ENCODE results near the gene PDE1A. TPM values are rescaled to one million over a fixed set of nuclear protein-coding genes. Genes with fewer than 3 reads are reported as not detected.

PDE1A gene
- total RNA-seq, 4 donors from 2014 or later = 2.9 to 14.4 (median 4.4) TPM

- in situ Hi-C loops (cut with MboI; ENCODE audit: low sequenced_read_pairs in 4 of 4) (no loop called here), intact Hi-C loops (cut with DNase I; ENCODE audit: low total_unique reads) (no loop called here)
- Histone ChIP-seq H3K36me3 (no peaks in the 10 kb centered on the region), H3K4me3 (no peak overlapping the region), H3K4me1 (no peaks in the 10 kb centered on the region), H3K27ac (no peak overlapping the region), H3K27me3 (no peaks in the 10 kb centered on the region), H3K9me3 (no peaks in the 10 kb centered on the region)
- ATAC-seq (no peak), DNase-seq (no peak)
- TF ChIP-seq CTCF (IDR thresholded peaks at IDR 0.05 in 4 of 5, conservative IDR thresholded peaks at IDR 0.05 in 1 of 5) (no peak), POLR2A (IDR thresholded peaks at IDR 0.05) (no peak)
These were observed 75.4 kb downstream of the PDE1A start for GRCh38 chr2:182351427-182351826.

GRCh38 chr2:182349268-182349667 is 77.6 kb downstream of the PDE1A start:
- H3K36me3 ChIP-seq = no peaks in the 10 kb centered on the region
- H3K4me3 ChIP-seq = no peak overlapping the region
- no peak for ATAC-seq
- in situ Hi-C loops (cut with MboI; ENCODE audit: low sequenced_read_pairs in 4 of 4) (no loop called here), intact Hi-C loops (cut with DNase I; ENCODE audit: low total_unique reads) (no loop called here)
- DNase-seq = no peak
- no peak for TF ChIP-seq CTCF (IDR thresholded peaks at IDR 0.05 in 4 of 5, conservative IDR thresholded peaks at IDR 0.05 in 1 of 5)
- no peak for TF ChIP-seq POLR2A (IDR thresholded peaks at IDR 0.05)
- H3K9me3 ChIP-seq = no peaks in the 10 kb centered on the region
- no peak overlapping the region for H3K27ac ChIP-seq
- no peaks in the 10 kb centered on the region for H3K4me1 ChIP-seq
- no peaks in the 10 kb centered on the region for H3K27me3 ChIP-seq

DNA sequence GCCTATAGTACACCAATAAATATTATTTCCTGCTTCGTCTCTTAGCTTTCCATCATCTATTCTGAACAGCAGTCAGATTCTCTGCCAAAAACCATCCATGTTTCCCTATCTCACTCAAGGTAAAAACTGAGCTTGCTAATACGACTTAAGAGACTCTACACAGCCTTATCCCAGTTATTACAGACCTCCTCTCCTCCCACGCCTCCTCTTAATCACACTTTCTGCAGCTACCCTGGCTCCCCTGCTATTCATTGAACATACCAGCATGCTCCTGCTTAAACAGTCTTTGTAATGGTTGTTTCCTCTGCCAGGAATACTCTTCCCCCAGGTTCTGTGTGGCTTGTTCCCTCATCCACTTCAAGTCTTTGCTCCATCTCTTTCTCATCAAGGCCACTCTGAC is 81.5 kb downstream of the PDE1A start:
- no peak for ATAC-seq
- H3K27me3 ChIP-seq = no peaks in the 10 kb centered on the region
- no peak overlapping the region for H3K27ac ChIP-seq
- in situ Hi-C loops (cut with MboI; ENCODE audit: low sequenced_read_pairs in 4 of 4) (no loop called here), intact Hi-C loops (cut with DNase I; ENCODE audit: low total_unique reads) (no loop called here)
- no peaks in the 10 kb centered on the region for H3K4me1 ChIP-seq
- H3K9me3 ChIP-seq = no peaks in the 10 kb centered on the region
- DNase-seq = no peak
- no peak overlapping the region for H3K4me3 ChIP-seq
- H3K36me3 ChIP-seq = no peaks in the 10 kb centered on the region
- no peak for TF ChIP-seq CTCF (IDR thresholded peaks at IDR 0.05 in 4 of 5, conservative IDR thresholded peaks at IDR 0.05 in 1 of 5)

DNA sequence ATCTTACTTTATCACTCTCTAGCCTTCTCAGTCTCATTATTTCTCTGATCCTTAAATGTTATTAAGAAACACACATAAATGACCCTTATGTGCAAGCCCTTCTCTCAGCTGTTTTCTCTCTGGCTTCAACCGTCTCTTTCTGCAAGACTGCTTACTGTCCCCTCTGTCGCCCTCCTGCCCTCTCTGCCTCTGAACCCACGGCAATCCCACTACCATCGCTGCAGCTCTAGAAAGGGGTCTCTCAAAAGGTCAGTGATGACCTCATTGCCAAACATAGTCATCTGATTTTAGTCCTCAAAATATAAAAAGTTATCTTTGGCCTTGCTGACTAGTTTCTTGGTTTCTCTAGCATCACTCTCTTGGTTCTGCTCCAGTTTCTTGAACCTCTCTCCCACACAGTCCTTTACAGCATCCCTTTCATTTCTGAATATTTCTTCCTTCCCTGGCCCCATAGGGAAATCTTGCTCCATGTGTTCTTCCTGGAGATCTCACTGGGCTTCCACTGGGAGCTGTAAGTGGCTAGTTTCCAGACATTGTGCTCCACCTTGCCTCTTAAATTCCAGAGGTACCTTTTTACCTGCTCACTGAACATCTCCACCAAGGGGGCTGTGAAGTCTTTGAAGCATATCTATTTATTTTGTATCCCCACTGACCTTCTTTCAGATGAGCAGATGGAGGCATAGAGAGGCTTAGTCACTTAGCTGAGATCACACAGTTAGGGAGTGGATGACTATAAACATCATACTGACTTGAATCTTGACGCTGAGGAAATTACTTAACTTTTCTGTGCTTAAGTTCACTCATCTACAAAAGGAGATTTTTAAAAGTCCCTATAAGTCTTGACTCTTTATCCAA is 96.2 kb downstream of the PDE1A start:
- Histone ChIP-seq H3K9me3 (no peaks in the 10 kb centered on the region), H3K4me1 (no peaks in the 10 kb centered on the region), H3K4me3 (no peak overlapping the region), H3K36me3 (no peaks in the 10 kb centered on the region), H3K27ac (no peak overlapping the region), H3K27me3 (no peaks in the 10 kb centered on the region)
- intact Hi-C loops (cut with DNase I; ENCODE audit: low total_unique reads) = no loop called here
- TF ChIP-seq CTCF (IDR thresholded peaks at IDR 0.05 in 4 of 5, conservative IDR thresholded peaks at IDR 0.05 in 1 of 5) (no peak), POLR2A (IDR thresholded peaks at IDR 0.05) (no peak)
- in situ Hi-C loops (cut with MboI; ENCODE audit: low sequenced_read_pairs in 4 of 4) = no loop called here
- no peak for DNase-seq
- no peak for ATAC-seq

DNA sequence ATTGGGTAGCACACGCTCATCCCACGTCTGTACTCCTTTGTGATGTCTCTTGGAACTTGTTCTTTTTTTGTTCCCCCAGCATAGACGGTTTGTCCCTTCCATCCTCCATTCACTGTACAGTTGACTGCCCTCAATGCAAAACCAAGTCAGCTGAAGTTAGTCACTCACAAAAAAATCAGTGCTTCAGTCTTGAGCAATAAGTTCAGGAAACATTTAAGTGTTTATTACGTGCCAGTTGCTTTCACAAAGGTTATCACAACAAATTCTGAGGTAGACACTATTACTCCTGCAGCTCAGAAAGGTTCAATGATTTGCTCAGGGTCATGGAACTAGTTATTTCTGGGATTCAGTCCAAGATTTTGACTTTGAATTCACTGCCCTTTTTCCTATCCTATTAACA is 102.2 kb downstream of the PDE1A start:
- no peak overlapping the region for H3K4me3 ChIP-seq
- DNase-seq (no peak), ATAC-seq (no peak)
- no peaks in the 10 kb centered on the region for H3K4me1 ChIP-seq
- H3K27ac ChIP-seq = no peak overlapping the region
- H3K9me3 ChIP-seq = no peaks in the 10 kb centered on the region
- intact Hi-C loops (cut with DNase I; ENCODE audit: low total_unique reads) (no loop called here), in situ Hi-C loops (cut with MboI; ENCODE audit: low sequenced_read_pairs in 4 of 4) (no loop called here)
- H3K36me3 ChIP-seq = no peaks in the 10 kb centered on the region
- TF ChIP-seq POLR2A (IDR thresholded peaks at IDR 0.05) (no peak), CTCF (IDR thresholded peaks at IDR 0.05 in 4 of 5, conservative IDR thresholded peaks at IDR 0.05 in 1 of 5) (no peak)
- no peaks in the 10 kb centered on the region for H3K27me3 ChIP-seq
